Measurements from ENCODE around the gene ABCC12.
"Not testable (repeated sequence)": the region's sequence is repeated elsewhere in the genome, so short reads cannot be mapped to it uniquely, and the experiment has no call there.

ABCC12 gene

GRCh38 chr16:48155926-48156789 lies at the start of gene ABCC12:
TSS of gene ABCC12 (minus strand) at chr16:48155993. CDS start at chr16:48146424, 9,569 bp downstream.
- no peak for DNase-seq

GRCh38 chr16:48204825-48205151 lies 49.0 kb upstream of the ABCC12 start:
- DNase-seq, result no peak

GRCh38 chr16:48203974-48204824 lies 48.4 kb upstream of the ABCC12 start:
- no peak for DNase-seq

GRCh38 chr16:48201515-48202201 lies 45.9 kb upstream of the ABCC12 start:
- DNase-seq, result no peak

GRCh38 chr16:48197294-48197693 lies 41.5 kb upstream of the ABCC12 start:
- no peak for DNase-seq

- peak; percentile 27 for DNase-seq
Observed at GRCh38 chr16:48194828-48195556, 39.2 kb upstream of the ABCC12 start.

- no peak for DNase-seq
Observed at GRCh38 chr16:48193846-48194245, 38.1 kb upstream of the ABCC12 start.

GRCh38 chr16:48188449-48189102 lies 32.8 kb upstream of the ABCC12 start:
- no peak for DNase-seq

GRCh38 chr16:48187779-48188178 lies 32.0 kb upstream of the ABCC12 start:
- DNase-seq, result no peak

GRCh38 chr16:48184681-48185080 lies 28.9 kb upstream of the ABCC12 start:
- DNase-seq, result no peak

- DNase-seq, result peak; percentile 83
Observed at GRCh38 chr16:48182979-48183537, 27.3 kb upstream of the ABCC12 start.

- not testable (repeated sequence) for DNase-seq
Observed at GRCh38 chr16:48181746-48182520, 26.1 kb upstream of the ABCC12 start.

- no peak for DNase-seq
Observed at GRCh38 chr16:48180868-48181480, 25.2 kb upstream of the ABCC12 start.

GRCh38 chr16:48176635-48177408 lies 21.0 kb upstream of the ABCC12 start:
- no peak for DNase-seq

GRCh38 chr16:48173889-48174288 lies 18.1 kb upstream of the ABCC12 start:
- DNase-seq, result no peak

- DNase-seq, result no peak
Observed at GRCh38 chr16:48172682-48173081, 16.9 kb upstream of the ABCC12 start.

GRCh38 chr16:48169896-48170295 lies 14.1 kb upstream of the ABCC12 start:
- DNase-seq, result no peak

GRCh38 chr16:48168075-48168474 lies 12.3 kb upstream of the ABCC12 start:
- no peak for DNase-seq

- not testable (repeated sequence) for DNase-seq
Observed at GRCh38 chr16:48166617-48167016, 10.8 kb upstream of the ABCC12 start.
